GM18498 (cell line): ENCODE data around the gene LRRC8B.
"Not testable (repeated sequence)": the region's sequence is repeated elsewhere in the genome, so short reads cannot be mapped to it uniquely, and the experiment has no call there.

ENCODE experiments used
- ATAC-seq: cut with Tn5 transposase; IDR thresholded peaks from one replicate; pipeline ENCODE4 v1.9.1; 2021; ENCODE audit warnings: mild to moderate bottlenecking, moderate library complexity; ENCODE audit not compliant: unreplicated experiment

Gene LRRC8B

GRCh38 chr1:89523572-89524368 lies 859 bp upstream of the LRRC8B start:
- peak; percentile 35 for ATAC-seq

- peak; percentile 33 for ATAC-seq
These were observed 683 bp downstream of the LRRC8B start for GRCh38 chr1:89525169-89525855.

- ATAC-seq: no peak
These were observed 2.6 kb downstream of the LRRC8B start for GRCh38 chr1:89527256-89527655.

- no peak for ATAC-seq
These were observed 3.2 kb downstream of the LRRC8B start for GRCh38 chr1:89527750-89528381.

GRCh38 chr1:89528382-89528780 lies 3.8 kb downstream of the LRRC8B start:
- ATAC-seq: no peak

- no peak for ATAC-seq
These were observed 4.6 kb downstream of the LRRC8B start for GRCh38 chr1:89529196-89529595.

- ATAC-seq: no peak
These were observed 5.9 kb downstream of the LRRC8B start for GRCh38 chr1:89530444-89531089.

GRCh38 chr1:89531480-89532139 lies 7.0 kb downstream of the LRRC8B start:
- no peak for ATAC-seq

- ATAC-seq: no peak
These were observed 7.6 kb downstream of the LRRC8B start for GRCh38 chr1:89532228-89532627.

- ATAC-seq: no peak
These were observed 8.2 kb downstream of the LRRC8B start for GRCh38 chr1:89532866-89533265.

GRCh38 chr1:89535537-89535936 lies 10.9 kb downstream of the LRRC8B start:
- ATAC-seq: no peak

- ATAC-seq: no peak
These were observed 12.1 kb downstream of the LRRC8B start for GRCh38 chr1:89536555-89537341.

GRCh38 chr1:89538361-89538760 lies 13.7 kb downstream of the LRRC8B start:
- ATAC-seq: no peak

GRCh38 chr1:89539128-89539527 lies 14.5 kb downstream of the LRRC8B start:
- ATAC-seq: no peak

- ATAC-seq: no peak
These were observed 15.9 kb downstream of the LRRC8B start for GRCh38 chr1:89540406-89540970.

- ATAC-seq: no peak
These were observed 17.7 kb downstream of the LRRC8B start for GRCh38 chr1:89542345-89542744.

- ATAC-seq: not testable (repeated sequence)
These were observed 19.0 kb downstream of the LRRC8B start for GRCh38 chr1:89543632-89544031.

- ATAC-seq: no peak
These were observed 20.8 kb downstream of the LRRC8B start for GRCh38 chr1:89545264-89546038.
